ENCODE measurements around the gene RCOR2.

Gene RCOR2

GRCh38 chr11:63923319-63923718, 6.4 kb upstream of the RCOR2 start:
- no peak for DNase-seq (ENCODE audit: low read depth in 2 of 2)

DNA sequence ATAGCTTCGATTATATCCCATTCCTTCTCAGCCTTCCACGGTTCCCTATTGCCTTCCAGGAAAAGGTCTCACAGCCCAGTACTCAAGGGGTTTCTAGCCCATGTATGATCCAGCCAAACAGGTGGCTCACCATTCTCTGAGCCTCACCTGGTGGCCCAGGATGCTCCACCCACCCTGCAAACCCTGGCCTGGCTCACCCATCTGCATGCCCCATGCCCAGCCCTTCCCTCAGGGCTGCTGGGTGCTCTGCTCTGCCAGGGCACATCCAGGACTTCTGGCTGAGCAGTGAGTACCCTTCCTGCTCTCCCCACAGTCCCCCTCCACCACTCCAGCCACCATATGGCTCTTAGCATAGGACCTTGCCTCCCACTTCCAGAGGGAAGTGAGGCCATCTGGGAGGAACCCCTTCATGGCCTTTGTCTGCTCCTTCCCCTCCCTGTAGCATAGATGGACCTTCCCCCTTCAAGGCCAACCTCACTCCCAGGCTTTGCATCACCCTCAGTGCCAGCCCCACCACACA, 5.8 kb upstream of the RCOR2 start:
- DNase-seq (ENCODE audit: low read depth in 2 of 2) = no peak

- peak in 1 of 2 donors; percentile 13 for DNase-seq (ENCODE audit: low read depth in 2 of 2)
These were observed 4.0 kb upstream of the RCOR2 start for GRCh38 chr11:63920939-63921417.

GRCh38 chr11:63920126-63920938, 3.4 kb upstream of the RCOR2 start:
- DNase-seq (ENCODE audit: low read depth in 2 of 2) = no peak

GRCh38 chr11:63919267-63920125, 2.5 kb upstream of the RCOR2 start:
- DNase-seq (ENCODE audit: low read depth in 2 of 2) = no peak

GRCh38 chr11:63918507-63919191, 1.7 kb upstream of the RCOR2 start:
- DNase-seq (ENCODE audit: low read depth in 2 of 2) = no peak

GRCh38 chr11:63917692-63918506, 935 bp upstream of the RCOR2 start:
- no peak for DNase-seq (ENCODE audit: low read depth in 2 of 2)

DNA sequence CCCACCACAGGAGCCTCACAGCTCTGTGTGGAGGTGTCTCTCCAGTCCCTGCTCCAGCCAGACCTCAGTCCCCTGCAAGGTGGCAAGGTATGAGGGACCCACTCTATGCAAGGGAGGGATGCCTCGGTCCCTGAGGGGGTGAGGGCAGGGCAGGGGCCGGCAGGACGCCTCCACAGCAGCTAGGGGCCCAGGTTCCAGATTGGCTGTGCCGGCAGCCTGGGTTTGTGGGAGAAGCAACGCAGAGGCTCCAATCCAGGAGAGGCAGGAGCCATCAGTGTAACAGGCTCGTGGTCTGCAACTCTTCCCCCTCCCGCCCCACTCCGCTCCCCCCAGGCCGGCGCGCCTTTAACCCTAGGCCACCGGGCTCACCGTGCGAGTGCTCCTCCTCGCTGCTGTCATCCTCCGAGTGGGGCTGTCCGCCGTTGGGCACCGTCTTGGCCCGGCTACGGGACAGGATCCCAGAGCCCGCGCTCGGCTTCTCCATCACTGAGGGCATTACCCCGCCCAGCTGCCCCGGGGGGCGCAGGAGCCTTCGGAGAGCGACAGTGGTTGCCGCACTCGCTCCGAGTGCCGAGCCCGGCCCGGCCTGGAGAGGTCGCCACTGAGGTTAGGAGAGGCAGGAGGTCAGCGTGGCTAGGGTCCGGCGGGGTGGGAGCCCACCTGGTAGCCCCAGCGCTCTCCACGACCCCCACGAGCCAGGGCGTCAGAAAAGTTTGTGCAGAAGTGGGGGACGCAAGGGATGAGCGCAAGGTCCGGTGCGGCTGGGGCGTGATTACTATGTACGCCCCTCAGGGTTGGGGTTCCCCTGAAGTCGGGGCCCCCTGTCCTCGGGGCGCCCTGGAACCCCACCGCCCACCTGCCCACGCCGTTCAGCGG, 765 bp downstream of the RCOR2 start:
- DNase-seq (ENCODE audit: low read depth in 2 of 2) = no peak

GRCh38 chr11:63914896-63915691, 1.9 kb downstream of the RCOR2 start:
- DNase-seq (ENCODE audit: low read depth in 2 of 2) = no peak

GRCh38 chr11:63913866-63914830, 2.8 kb downstream of the RCOR2 start:
- DNase-seq (ENCODE audit: low read depth in 2 of 2) = no peak

DNA sequence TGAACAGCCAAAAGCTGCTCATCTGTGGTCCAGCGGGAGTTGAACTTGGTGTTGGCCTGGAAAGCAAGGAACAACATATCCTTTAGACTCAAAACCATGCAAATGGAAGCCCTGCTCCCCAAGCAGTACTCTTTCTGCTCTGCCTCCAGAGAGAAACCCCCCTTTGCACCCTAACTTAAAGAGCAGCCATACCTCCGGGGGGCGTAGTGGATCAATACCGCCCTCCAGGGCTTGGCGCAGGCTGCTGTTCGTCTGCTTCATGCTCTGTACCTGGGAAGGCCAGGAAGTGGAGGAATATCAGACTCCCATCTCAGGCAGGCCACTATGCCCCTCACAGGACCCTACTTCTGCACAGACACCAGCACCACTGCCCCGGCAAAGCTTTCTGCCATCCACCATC, 4.3 kb downstream of the RCOR2 start:
- no peak for DNase-seq (ENCODE audit: low read depth in 2 of 2)

GRCh38 chr11:63911876-63912275, 5.1 kb downstream of the RCOR2 start:
- no peak for DNase-seq (ENCODE audit: low read depth in 2 of 2)

DNA sequence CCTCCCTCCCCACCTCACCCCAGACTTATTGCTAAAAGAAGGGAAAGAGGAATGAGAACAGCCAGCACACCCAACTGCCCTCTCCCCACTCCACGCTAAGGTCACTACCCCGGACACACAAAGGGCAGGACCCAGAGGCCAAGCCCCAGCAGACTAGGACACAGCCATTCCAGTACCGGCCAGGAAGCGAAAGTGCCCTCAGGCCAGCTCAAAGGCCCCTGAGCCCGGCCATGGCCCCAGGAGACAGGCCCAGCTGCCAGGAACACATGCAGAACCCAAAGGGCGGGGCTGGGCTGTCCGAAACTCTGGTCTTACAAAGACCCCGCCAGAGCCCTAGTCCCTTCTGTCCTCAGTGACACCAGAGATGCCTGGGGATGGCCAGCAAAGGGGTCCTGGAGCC, 5.5 kb downstream of the RCOR2 start:
- DNase-seq (ENCODE audit: low read depth in 2 of 2) = no peak

GRCh38 chr11:63910675-63911074, 6.3 kb downstream of the RCOR2 start:
- no peak for DNase-seq (ENCODE audit: low read depth in 2 of 2)

- DNase-seq (ENCODE audit: low read depth in 2 of 2) = no peak
These were observed 7.1 kb downstream of the RCOR2 start for GRCh38 chr11:63909591-63910506.

DNA sequence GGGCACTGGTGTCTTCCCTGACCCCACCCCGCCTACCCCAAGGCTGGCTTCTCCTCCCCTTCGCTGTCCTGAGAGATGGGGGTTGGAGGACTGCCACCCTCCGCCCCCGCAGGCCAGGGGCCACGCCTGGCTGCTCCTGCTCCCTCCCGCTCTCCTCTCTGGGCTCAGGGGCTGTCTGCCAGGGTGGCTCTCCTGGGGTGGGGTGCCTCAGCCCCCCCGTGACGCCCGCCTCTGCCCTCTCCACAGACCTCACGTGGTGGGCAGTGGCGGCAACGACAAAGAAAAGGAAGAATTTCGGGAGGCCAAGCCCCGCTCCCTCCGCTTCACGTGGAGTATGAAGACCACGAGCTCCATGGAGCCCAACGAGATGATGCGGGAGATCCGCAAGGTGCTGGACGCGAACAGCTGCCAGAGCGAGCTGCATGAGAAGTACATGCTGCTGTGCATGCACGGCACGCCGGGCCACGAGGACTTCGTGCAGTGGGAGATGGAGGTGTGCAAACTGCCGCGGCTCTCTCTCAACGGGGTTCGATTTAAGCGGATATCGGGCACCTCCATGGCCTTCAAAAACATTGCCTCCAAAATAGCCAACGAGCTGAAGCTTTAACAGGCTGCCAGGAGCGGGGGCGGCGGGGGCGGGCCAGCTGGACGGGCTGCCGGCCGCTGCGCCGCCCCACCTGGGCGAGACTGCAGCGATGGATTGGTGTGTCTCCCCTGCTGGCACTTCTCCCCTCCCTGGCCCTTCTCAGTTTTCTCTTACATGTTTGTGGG, 8.1 kb downstream of the RCOR2 start:
- no peak for DNase-seq (ENCODE audit: low read depth in 2 of 2)
